IMR-90 (cell line): Measurements from ENCODE around the gene NTM. TPM values are rescaled to one million over a fixed set of nuclear protein-coding genes. Genes with fewer than 3 reads are reported as not detected.

ENCODE experiments used
- ATAC-seq: fragments of 200-7000 bp; cut with Tn5 transposase; 2 replicates; pipeline ENCODE4 v1.9.1; 2020; ENCODE audit warnings: low read depth, mild to moderate bottlenecking, moderate library complexity
- BruUV-seq: library from RNA; stranded (reverse); fragments of 400-500 nt; replicated peaks from 2 replicates; lab custom pipeline; 2021; lab: Mats Ljungman, UMichigan
- CTCF ChIA-PET: fragments of 300-600 bp; formaldehyde crosslinking; extraction: SDS; loops from one replicate; lab custom pipeline; 2021; ENCODE audit warnings: antibody characterized with exemption; lab: Yijun Ruan, JAX
- POLR2A ChIA-PET: fragments of 300-600 bp; sonication (Branson Sonifier 250); formaldehyde crosslinking; loops from one replicate; lab custom pipeline; 2022; ENCODE audit warnings: antibody characterized with exemption; ENCODE audit not compliant: unreplicated experiment; lab: Charles Lee
- DNase-seq: peaks from one replicate; pipeline ENCODE4 v3.0.0; 2013
- H2AFZ ChIP-seq: replicated peaks from 2 replicates; pipeline ENCODE3; 2013; ENCODE audit warnings: low read length, mild to moderate bottlenecking; ENCODE audit not compliant: poor library complexity
- H2AK5ac ChIP-seq: 2 replicates; pipeline ENCODE4 v1.6.1; 2013; ENCODE audit warnings: low read depth, low read length, inconsistent platforms
- H2AK9ac ChIP-seq: replicated peaks from 2 replicates; pipeline ENCODE3; 2013; ENCODE audit warnings: mild to moderate bottlenecking, low read depth, low read length, moderate library complexity; ENCODE audit not compliant: poor library complexity
- H2BK120ac ChIP-seq: 2 replicates; pipeline ENCODE4 v1.6.1; 2013; ENCODE audit warnings: low read depth, low read length, inconsistent platforms
- H2BK15ac ChIP-seq: 3 replicates; pipeline ENCODE4 v1.6.1; 2013; ENCODE audit warnings: low read depth, low read length, inconsistent platforms
- H2BK20ac ChIP-seq: 2 replicates; pipeline ENCODE4 v1.6.1; 2013; ENCODE audit warnings: low read depth, mild to moderate bottlenecking, inconsistent platforms, low read length, moderate library complexity
- H2BK5ac ChIP-seq: 2 replicates; pipeline ENCODE4 v1.6.1; 2013; ENCODE audit warnings: mild to moderate bottlenecking, low read depth, low read length, inconsistent platforms; ENCODE audit not compliant: poor library complexity, severe bottlenecking
- H3K14ac ChIP-seq: replicated peaks from 2 replicates; pipeline ENCODE4 v1.6.1; 2013; ENCODE audit warnings: low read depth, low read length, inconsistent platforms
- H3K18ac ChIP-seq: 2 replicates; pipeline ENCODE4 v1.6.1; 2013; ENCODE audit warnings: low read depth, low read length, control low read depth
- H3K23ac ChIP-seq: 2 replicates; pipeline ENCODE4 v1.6.1; 2013; ENCODE audit warnings: low read depth, low read length, inconsistent platforms
- H3K27ac ChIP-seq: 2 replicates; pipeline ENCODE4 v1.5.1; 2013; ENCODE audit warnings: mild to moderate bottlenecking, control low read depth, low read length; ENCODE audit not compliant: insufficient read depth
- H3K27me3 ChIP-seq: 2 replicates; pipeline ENCODE4 v1.6.1; 2013; ENCODE audit warnings: low read length; ENCODE audit not compliant: control insufficient read depth, insufficient read depth
- H3K36me3 ChIP-seq: 2 replicates; pipeline ENCODE4 v1.6.1; 2013; ENCODE audit warnings: low read length, mixed read lengths; ENCODE audit not compliant: control insufficient read depth, insufficient read depth
- H3K4ac ChIP-seq: 2 replicates; pipeline ENCODE4 v1.6.1; 2013; ENCODE audit warnings: low read depth, low read length, inconsistent platforms
- H3K4me1 ChIP-seq: 2 replicates; pipeline ENCODE4 v1.6.1; 2013; ENCODE audit warnings: low read length, mixed read lengths; ENCODE audit not compliant: control insufficient read depth, insufficient read depth
- H3K4me2 ChIP-seq: 2 replicates; pipeline ENCODE4 v1.6.1; 2013; ENCODE audit warnings: low read depth, mild to moderate bottlenecking, control low read depth, low read length, moderate library complexity
- H3K4me3 ChIP-seq: 2 replicates; pipeline ENCODE4 v1.5.1; 2013; ENCODE audit warnings: low read depth, mild to moderate bottlenecking, control low read depth, low read length, moderate library complexity; ENCODE audit not compliant: insufficient read depth
- H3K56ac ChIP-seq: 2 replicates; pipeline ENCODE4 v1.6.1; 2013; ENCODE audit warnings: low read length, inconsistent platforms; ENCODE audit not compliant: insufficient read depth; ENCODE audit errors: extremely low read depth
- H3K79me1 ChIP-seq, 2 experiments: 2 replicates each; pipeline ENCODE4 v1.6.1; 2013; ENCODE audit warnings: low read length in 2 of 2, inconsistent platforms in 1 of 2, low read depth in 1 of 2
- H3K9ac ChIP-seq: 2 replicates; pipeline ENCODE4 v1.6.1; 2013; ENCODE audit warnings: low read depth, low read length, control low read depth
- H3K9me1 ChIP-seq: 2 replicates; pipeline ENCODE4 v1.6.1; 2013; ENCODE audit warnings: low read length, inconsistent platforms; ENCODE audit not compliant: insufficient read depth
- H3K9me3 ChIP-seq: 2 replicates; pipeline ENCODE4 v1.6.1; 2013; ENCODE audit warnings: low read length; ENCODE audit not compliant: control insufficient read depth, insufficient read depth
- H4K20me1 ChIP-seq: 2 replicates; pipeline ENCODE4 v1.6.1; 2013; ENCODE audit warnings: low read length, inconsistent platforms; ENCODE audit not compliant: insufficient read depth
- H4K5ac ChIP-seq: 2 replicates; pipeline ENCODE4 v1.6.1; 2013; ENCODE audit warnings: mild to moderate bottlenecking, low read depth, low read length, control low read depth
- H4K8ac ChIP-seq, 2 experiments: 2 replicates each; pipeline ENCODE4 v1.6.1; 2013; ENCODE audit warnings: low read depth in 2 of 2, low read length in 2 of 2, control low read depth in 1 of 2, inconsistent platforms in 1 of 2
- H4K91ac ChIP-seq: 2 replicates; pipeline ENCODE4 v1.6.1; 2013; ENCODE audit warnings: low read depth, low read length, inconsistent platforms; ENCODE audit not compliant: insufficient read depth
- BHLHE40 ChIP-seq: fragments of 150-350 bp; IDR thresholded peaks from 2 replicates; pipeline ENCODE4 v1.6.1; 2016; ENCODE audit warnings: mild to moderate bottlenecking, low read depth, low read length
- CEBPB ChIP-seq: IDR thresholded peaks from 2 replicates; pipeline ENCODE4 v1.6.1; 2012; ENCODE audit warnings: low read depth, low read length, improper control_type of control experiment
- CHD1 ChIP-seq: IDR thresholded peaks from 2 replicates; pipeline ENCODE4 v1.6.1; 2012; ENCODE audit warnings: low read depth, low read length, improper control_type of control experiment
- CTCF ChIP-seq: conservative IDR thresholded peaks from 2 replicates; pipeline ENCODE4 v1.5.1; 2012; ENCODE audit warnings: mild to moderate bottlenecking, low read depth, low read length, improper control_type of control experiment
- ELK1 ChIP-seq: fragments of 150-350 bp; IDR thresholded peaks from 2 replicates; pipeline ENCODE4 v1.6.1; 2016; ENCODE audit warnings: low read depth, mild to moderate bottlenecking, low read length, moderate library complexity, borderline replicate concordance
- FOS ChIP-seq: fragments of 150-350 bp; IDR thresholded peaks from 2 replicates; pipeline ENCODE4 v1.6.1; 2016; ENCODE audit warnings: low read depth, low read length
- MAFK ChIP-seq: IDR thresholded peaks from 2 replicates; pipeline ENCODE4 v1.6.1; 2012; ENCODE audit warnings: low read depth, low read length, improper control_type of control experiment
- MAZ ChIP-seq: IDR thresholded peaks from 2 replicates; pipeline ENCODE4 v1.6.1; 2012; ENCODE audit warnings: low read depth, mild to moderate bottlenecking, low read length, improper control_type of control experiment, moderate library complexity, borderline replicate concordance
- MXI1 ChIP-seq: IDR thresholded peaks from 2 replicates; pipeline ENCODE4 v1.6.1; 2012; ENCODE audit warnings: low read depth, mild to moderate bottlenecking, low read length, moderate library complexity, borderline replicate concordance
- NFE2L2 ChIP-seq: fragments of 150-350 bp; IDR thresholded peaks from 2 replicates; pipeline ENCODE4 v1.6.1; 2016; ENCODE audit warnings: low read depth, mild to moderate bottlenecking, low read length
- POLR2A ChIP-seq: IDR thresholded peaks from 2 replicates; pipeline ENCODE4 v1.6.1; 2012; ENCODE audit warnings: mild to moderate bottlenecking, low read depth, low read length
- RAD21 ChIP-seq: IDR thresholded peaks from 2 replicates; pipeline ENCODE4 v1.6.1; 2012; ENCODE audit warnings: low read length, improper control_type of control experiment
- RCOR1 ChIP-seq: IDR thresholded peaks from 2 replicates; pipeline ENCODE4 v1.6.1; 2012; ENCODE audit warnings: mild to moderate bottlenecking, low read length, improper control_type of control experiment; ENCODE audit not compliant: insufficient replicate concordance
- RFX5 ChIP-seq: IDR thresholded peaks from 2 replicates; pipeline ENCODE4 v1.8.0; 2012; ENCODE audit warnings: low read depth, mild to moderate bottlenecking, low read length, moderate library complexity
- SMC3 ChIP-seq: fragments of 150-350 bp; IDR thresholded peaks from 2 replicates; pipeline ENCODE4 v1.6.1; 2016; ENCODE audit warnings: low read depth, mild to moderate bottlenecking, antibody characterized with exemption, low read length, moderate library complexity
- USF2 ChIP-seq: fragments of 150-350 bp; IDR thresholded peaks from 2 replicates; pipeline ENCODE4 v1.6.1; 2017; ENCODE audit warnings: mild to moderate bottlenecking, antibody characterized with exemption, low read length, low read depth
- WGBS, 2 experiments: methylation state at CpG; one replicate each; pipeline versions ENCODE4 v1.1.5 to v1.1.7; 2013; ENCODE audit warnings: missing lambda C conversion rate in 2 of 2; ENCODE audit not compliant: insufficient read length in 1 of 2; ENCODE audit errors: extremely low coverage in 2 of 2; 5-methylcytosine and 5-hydroxymethylcytosine counted together
- dilution Hi-C: fragments of 300-500 bp; cut with HindIII; formaldehyde crosslinking; loops from one replicate; pipeline ENCODE4 v1.14.3; 2018; ENCODE audit warnings: low sequenced_read_pairs; ENCODE audit not compliant: unreplicated experiment
- in situ Hi-C: fragments of 300-500 bp; cut with MboI; formaldehyde crosslinking; loops from 3 replicates; pipeline ENCODE4 v1.14.3; 2019; ENCODE audit warnings: low sequenced_read_pairs, inconsistent platforms, mixed read lengths
- intact Hi-C: fragments of 100-400 bp; cut with micrococcal nuclease; formaldehyde crosslinking; loops from 2 replicates; pipeline ENCODE4 v1.10.0; 2022
- polyA plus RNA-seq, 3 experiments: library from polyadenylated mRNA; depleted of rRNA; stranded (reverse); fragments of >200 nt; gene quantifications; 2 replicates each; pipeline ENCODE4 v1.2.3, GENCODE V29; 2012; ENCODE audit warnings: low replicate concordance in 1 of 3
- total RNA-seq: library from RNA; depleted of rRNA; stranded (reverse); fragments of >200 nt; gene quantifications from 2 replicates; pipeline ENCODE4 v1.2.3, GENCODE V29; 2012

Gene NTM
- total and polyA plus RNA-seq, 2 of the 4 experiments (the other 2 are of a cell fraction) = 19.5 to 25.5 TPM

GRCh38 chr11:131979364-131979763 is 608.9 kb downstream of the NTM start:
- H3K4me1 ChIP-seq = no peaks in the 10 kb centered on the region
- no peak overlapping the region for H3K14ac ChIP-seq
- H2BK5ac ChIP-seq = no peak overlapping the region
- dilution Hi-C loops (no loop called here), intact Hi-C loops (no loop called here), in situ Hi-C loops (no loop called here)
- H2BK20ac ChIP-seq = no peak overlapping the region
- peaks cover 2% of the 10 kb centered on the region; the same call in 1 of the 2 replicates for H3K9me3 ChIP-seq
- H3K9me1 ChIP-seq = peaks cover 5% of the 10 kb centered on the region; the same call in 1 of the 2 replicates
- H3K9ac ChIP-seq = no peak overlapping the region
- H4K20me1 ChIP-seq = no peaks in the 10 kb centered on the region
- H3K4ac ChIP-seq = no peak overlapping the region
- H2AK5ac ChIP-seq = no peak overlapping the region
- H4K91ac ChIP-seq = no peak overlapping the region
- no peak overlapping the region for H3K4me2 ChIP-seq
- H2AFZ ChIP-seq = no peak overlapping the region
- POLR2A ChIA-PET = no interaction called here
- H4K5ac ChIP-seq = no peak overlapping the region
- H3K18ac ChIP-seq = no peak overlapping the region
- no peaks in the 10 kb centered on the region for H3K27me3 ChIP-seq
- H3K79me1 ChIP-seq = peaks cover 2 to 6% of the 10 kb centered on the region in 2 experiments; a peak in 2 of 4 replicates
- no peak overlapping the region for H2BK15ac ChIP-seq
- no peak overlapping the region for H3K56ac ChIP-seq
- TF ChIP-seq BHLHE40 = no peak
- no peak for TF ChIP-seq CEBPB
- no peak for TF ChIP-seq NFE2L2
- no peak for TF ChIP-seq MXI1
- no peak for TF ChIP-seq MAFK
- no peak for TF ChIP-seq CHD1
- no peak for TF ChIP-seq ELK1
- no peak for TF ChIP-seq FOS
- no peak for TF ChIP-seq CTCF
- no peak for TF ChIP-seq USF2
- TF ChIP-seq RCOR1 = no peak
- no peak for TF ChIP-seq POLR2A
- no peak for TF ChIP-seq MAZ
- no peak for TF ChIP-seq SMC3
- TF ChIP-seq RAD21 = no peak
- no peak for TF ChIP-seq RFX5
- H4K8ac ChIP-seq = no peak overlapping the region
- WGBS, 2 experiments = no CpG with 5 or more reads among the region's 3 CpGs
- no peak for ATAC-seq
- H2BK120ac ChIP-seq = no peak overlapping the region
- DNase-seq = no peak
- no peak overlapping the region for H3K23ac ChIP-seq
- H3K36me3 ChIP-seq = no peaks in the 10 kb centered on the region
- no peak overlapping the region for H3K27ac ChIP-seq
- no peak overlapping the region for H2AK9ac ChIP-seq
- CTCF ChIA-PET = interaction anchor here (0.6 kb wide), 1 partner anchor 132 kb away, joined by 3 read pairs; no protein-coding TSS in a partner anchor
- no TSS peak for BruUV-seq
- no peak overlapping the region for H3K4me3 ChIP-seq
